NCI-H524 (cell line): ENCODE measurements around the gene LKAAEAR1.
"Not testable (repeated sequence)": the region's sequence is repeated elsewhere in the genome, so short reads cannot be mapped to it uniquely, and the experiment has no call there.

ENCODE experiments used
- DNase-seq, 2 experiments: peaks; one replicate each; lab custom pipeline; 2025; lab: John Stamatoyannopoulos, UW

The LKAAEAR1 gene

GRCh38 chr20:64099086-64099786 is 15.0 kb upstream of the LKAAEAR1 start:
- no peak for DNase-seq

GRCh38 chr20:64098471-64099013 is 14.3 kb upstream of the LKAAEAR1 start:
- no peak for DNase-seq

GRCh38 chr20:64096535-64096934 is 12.3 kb upstream of the LKAAEAR1 start:
- DNase-seq = no peak

- no peak for DNase-seq
Measured at GRCh38 chr20:64095927-64096326, 11.7 kb upstream of the LKAAEAR1 start.

GRCh38 chr20:64095455-64095854 is 11.3 kb upstream of the LKAAEAR1 start:
- DNase-seq = no peak

GRCh38 chr20:64093013-64093503 is 8.9 kb upstream of the LKAAEAR1 start:
- DNase-seq = peak in 1 of 2 experiments; percentile 20

GRCh38 chr20:64092258-64093012 is 8.2 kb upstream of the LKAAEAR1 start:
- DNase-seq = peak in 1 of 2 experiments; percentile 43

DNA sequence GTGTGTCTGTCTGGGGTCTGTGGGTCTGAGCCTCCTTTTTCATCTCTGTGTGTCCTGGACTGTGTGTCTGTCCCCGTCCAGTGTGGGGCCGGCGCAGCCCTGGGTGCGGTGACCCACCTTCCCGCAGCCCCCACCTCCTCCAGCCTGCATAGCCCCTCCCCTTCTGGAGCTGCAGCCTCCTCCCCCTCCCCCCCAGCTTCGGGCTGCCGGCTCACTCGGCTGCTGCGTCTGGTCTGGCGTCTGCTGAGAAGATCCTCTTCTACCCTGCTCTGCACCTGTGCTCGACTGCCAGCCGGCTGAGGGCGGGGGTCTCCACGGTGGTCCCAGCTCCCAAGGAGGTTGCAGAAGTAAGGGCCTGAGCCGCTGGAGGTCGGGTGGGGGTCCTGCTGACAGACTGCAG is 7.6 kb upstream of the LKAAEAR1 start:
- peak; percentile 47 to 56 for DNase-seq

GRCh38 chr20:64091340-64091739 is 7.1 kb upstream of the LKAAEAR1 start:
- DNase-seq = no peak

- peak; percentile 69 to 85 for DNase-seq
Measured at GRCh38 chr20:64090165-64090564, 6.0 kb upstream of the LKAAEAR1 start.

DNA sequence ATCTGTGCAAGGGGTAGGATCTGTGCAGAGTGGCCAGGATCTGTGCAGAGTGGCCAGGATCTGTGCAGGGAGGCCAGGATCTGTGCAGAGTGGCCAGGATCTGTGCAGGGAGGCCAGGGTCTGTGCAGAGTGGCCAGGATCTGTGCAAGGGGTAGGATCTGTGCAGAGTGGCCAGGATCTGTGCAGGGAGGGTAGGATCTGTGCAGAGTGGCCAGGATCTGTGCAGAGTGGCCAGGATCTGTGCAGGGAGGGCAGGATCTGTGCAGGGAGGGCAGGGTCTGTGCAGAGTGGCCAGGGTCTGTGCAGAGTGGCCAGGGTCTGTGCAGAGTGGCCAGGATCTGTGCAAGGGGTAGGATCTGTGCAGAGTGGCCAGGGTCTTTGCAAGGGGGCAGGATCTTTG is 4.4 kb upstream of the LKAAEAR1 start:
- DNase-seq = not testable (repeated sequence)

DNA sequence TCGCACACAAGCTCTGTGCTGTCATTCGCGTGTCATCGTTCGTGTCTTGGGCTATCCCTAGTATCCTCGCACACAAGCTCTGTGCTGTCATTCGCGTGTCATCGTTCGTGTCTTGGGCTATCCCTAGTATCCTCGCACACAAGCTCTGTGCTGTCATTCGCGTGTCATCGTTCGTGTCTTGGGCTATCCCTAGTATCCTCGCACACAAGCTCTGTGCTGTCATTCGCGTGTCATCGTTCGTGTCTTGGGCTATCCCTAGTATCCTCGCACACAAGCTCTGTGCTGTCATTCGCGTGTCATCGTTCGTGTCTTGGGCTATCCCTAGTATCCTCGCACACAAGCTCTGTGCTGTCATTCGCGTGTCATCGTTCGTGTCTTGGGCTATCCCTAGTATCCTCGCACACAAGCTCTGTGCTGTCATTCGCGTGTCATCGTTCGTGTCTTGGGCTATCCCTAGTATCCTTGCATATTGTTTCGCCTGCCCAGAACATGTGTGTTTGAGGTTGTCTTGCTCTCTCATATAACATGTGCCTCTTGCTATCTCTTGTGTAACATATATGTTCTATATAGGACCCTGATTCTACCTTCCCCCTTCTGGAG is 3.1 kb upstream of the LKAAEAR1 start:
- DNase-seq = not testable (repeated sequence)

- DNase-seq = no peak
Measured at GRCh38 chr20:64086801-64087200, 2.6 kb upstream of the LKAAEAR1 start.

DNA sequence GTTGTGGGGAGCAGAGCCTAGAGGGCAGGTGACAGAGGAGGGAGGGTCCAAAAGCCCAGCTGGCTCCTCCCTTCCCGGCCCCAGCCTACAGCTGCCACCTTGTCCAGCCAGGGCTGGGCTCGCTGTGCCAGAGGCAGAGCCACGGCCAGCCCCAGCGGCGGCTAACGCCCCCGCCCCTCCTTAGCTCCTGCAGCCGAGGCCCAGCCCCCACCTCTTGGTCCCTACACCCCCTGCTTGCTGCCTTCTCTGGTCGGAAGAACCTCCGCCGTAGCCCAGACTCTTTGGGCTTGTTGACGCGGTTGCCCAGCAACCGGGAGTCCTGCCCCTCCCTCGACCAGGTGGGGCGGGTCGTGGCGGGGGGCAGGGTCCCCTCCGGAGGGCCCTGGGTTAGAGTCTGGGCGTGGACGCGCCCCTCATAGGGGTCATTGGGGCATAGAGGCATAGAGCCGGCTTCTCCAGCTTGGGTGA is 521 bp upstream of the LKAAEAR1 start:
- peak in 1 of 2 experiments; percentile 46 for DNase-seq

DNA sequence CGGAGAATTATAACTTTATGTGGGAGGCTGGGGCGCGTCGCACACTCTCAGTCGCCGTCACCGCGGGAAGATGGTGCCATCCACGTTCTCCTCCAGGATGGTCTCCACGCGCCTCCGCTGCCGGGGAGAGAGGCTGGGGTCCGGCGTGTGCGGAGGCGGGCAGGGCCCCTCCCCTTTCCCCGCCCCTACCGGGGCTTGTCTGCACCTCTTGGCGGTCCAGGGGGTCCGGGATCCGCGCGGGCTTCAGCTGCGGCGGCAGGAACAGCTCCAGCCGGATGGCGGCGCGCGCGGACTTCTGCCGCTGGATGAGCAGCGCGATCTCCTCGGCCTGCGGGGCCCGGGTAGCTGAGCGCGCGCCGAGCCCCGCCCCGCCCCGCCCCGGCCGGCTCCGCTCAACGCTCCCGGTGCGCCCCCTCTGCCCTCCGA is 807 bp downstream of the LKAAEAR1 start:
- peak; percentile 56 to 77 for DNase-seq

GRCh38 chr20:64082820-64083377 is 1.3 kb downstream of the LKAAEAR1 start:
- DNase-seq = no peak

DNA sequence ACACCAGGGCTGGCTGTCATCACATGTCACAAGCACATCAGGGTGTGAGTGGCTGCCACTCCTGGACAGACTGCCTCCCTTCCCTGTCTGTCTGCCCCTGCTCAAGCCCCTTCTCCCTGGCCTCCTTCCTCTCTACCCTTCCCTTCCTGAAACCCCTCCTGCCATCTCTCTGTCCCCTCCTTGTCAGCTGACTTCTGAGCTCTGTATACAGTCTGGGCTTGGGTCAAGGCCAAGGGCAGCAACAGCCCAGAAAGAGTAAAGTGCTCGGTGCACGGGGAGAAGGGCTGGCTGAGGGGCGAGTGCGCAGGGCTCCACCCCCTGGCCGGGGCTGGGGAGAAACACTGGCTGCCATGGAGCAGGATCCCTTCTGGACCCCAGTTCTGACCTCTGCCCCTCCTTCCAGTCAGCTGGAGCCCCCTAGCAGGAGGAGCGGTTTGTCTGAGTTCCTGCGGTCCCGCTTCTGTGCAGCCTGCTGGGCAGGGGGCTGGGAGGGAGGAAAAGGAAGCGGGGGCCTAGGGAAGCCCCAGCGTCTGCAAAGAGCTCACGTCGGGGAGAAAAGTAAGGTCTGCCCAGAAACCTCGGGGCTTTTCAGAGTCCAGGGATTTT is 2.0 kb downstream of the LKAAEAR1 start:
- no peak for DNase-seq

DNA sequence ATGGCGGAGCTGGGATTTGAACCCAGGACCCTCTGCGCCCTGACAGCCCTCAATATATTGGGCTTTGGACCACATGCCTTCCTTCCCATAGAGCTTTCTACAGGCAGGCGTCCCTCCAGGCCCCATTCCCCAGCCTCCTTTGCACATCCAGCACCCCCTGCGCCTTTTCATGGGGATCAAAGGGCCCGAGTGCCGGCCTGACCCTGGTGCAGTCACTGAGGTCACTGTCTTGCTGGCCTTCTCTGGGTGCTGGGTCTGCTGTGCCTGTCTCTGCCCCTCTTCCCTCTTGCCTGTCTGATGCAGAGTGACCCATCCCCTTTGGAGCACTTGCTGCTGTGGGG is 2.6 kb downstream of the LKAAEAR1 start:
- DNase-seq = no peak

- no peak for DNase-seq
Measured at GRCh38 chr20:64080813-64081623, 3.2 kb downstream of the LKAAEAR1 start.

DNA sequence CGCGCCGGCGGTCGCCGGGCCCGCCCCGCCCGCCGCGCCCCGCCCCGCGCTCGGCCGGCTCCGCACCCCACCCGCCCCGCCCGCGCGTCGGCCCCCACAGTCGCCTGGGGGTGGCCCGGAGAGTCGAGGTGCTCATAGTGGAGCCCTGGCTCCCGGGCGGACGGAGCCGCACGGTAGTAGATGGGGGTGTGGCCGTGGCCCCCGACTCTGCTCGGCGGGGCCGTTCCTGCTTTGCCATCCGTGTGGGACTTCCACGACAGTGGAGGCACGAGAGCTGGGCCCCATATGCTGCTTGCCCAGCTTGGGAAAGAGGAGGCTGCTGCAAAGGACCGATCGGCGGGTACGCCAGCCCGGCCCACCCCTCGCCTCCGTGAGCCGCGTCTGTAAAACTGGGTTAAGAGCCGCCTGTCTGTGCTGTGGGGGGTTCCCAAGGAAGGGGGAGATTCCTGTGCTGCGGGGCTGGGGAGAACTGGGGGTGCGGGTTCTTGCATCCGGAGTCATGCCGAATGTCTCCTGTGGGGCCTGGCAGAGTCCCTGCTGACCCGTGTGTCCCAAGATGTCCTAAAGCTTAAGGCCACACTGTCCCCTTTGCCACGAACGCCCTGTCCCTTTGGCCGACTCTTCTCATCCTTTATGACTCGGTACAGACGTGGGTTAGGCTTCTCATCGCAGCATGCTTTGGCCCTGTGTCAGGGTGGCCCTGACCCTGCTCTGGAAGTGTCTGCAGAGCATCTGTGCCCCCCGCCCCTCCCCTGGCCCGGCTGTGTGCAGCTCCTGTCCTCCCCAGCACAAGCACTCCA is 4.0 kb downstream of the LKAAEAR1 start, which contains the start of gene OPRL1:
Gene OPRL1, plus strand, starts transcription at position 70 of the 800 bp plus-strand sequence. CDS start 12,639 bp downstream, outside the sequence.
- DNase-seq = no peak
